Left ventricle myocardium superior (tissue), 1 donor: ENCODE measurements around the gene SF3B3. TPM values are rescaled to one million over a fixed set of nuclear protein-coding genes. Genes with fewer than 3 reads are reported as not detected.
A peak's percentile ranks its signal among the peaks of the same experiment; 100 is the strongest.
"Not testable (repeated sequence)": the region's sequence is repeated elsewhere in the genome, so short reads cannot be mapped to it uniquely, and the experiment has no call there.

ENCODE experiments used
- ATAC-seq: fragments of 200-7000 bp; cut with Tn5 transposase; one replicate; pipeline ENCODE4 v1.9.1; 2020; ENCODE audit warnings: mild to moderate bottlenecking, moderate library complexity
- DNase-seq: peaks from one replicate; pipeline ENCODE4 v3.0.0-alpha.2; 2020
- intact Hi-C: fragments of 100-400 bp; cut with micrococcal nuclease; formaldehyde crosslinking; loops from one replicate; pipeline ENCODE4 v1.11.0; 2022
- total RNA-seq: library from RNA; stranded (reverse); fragmentation: NEBNext Ultra II Directional; extraction: Animal tissue kit (Norgen Biotek cat#: 25700); gene quantifications from one replicate; pipeline ENCODE4 v1.2.1, GENCODE V29; 2021
- donor health status: DM: no; HTN: yes; CAD: no; lungs with severe emphysema.

Gene SF3B3
- total RNA-seq, 1 donor from 2014 or later = 146 TPM

DNA sequence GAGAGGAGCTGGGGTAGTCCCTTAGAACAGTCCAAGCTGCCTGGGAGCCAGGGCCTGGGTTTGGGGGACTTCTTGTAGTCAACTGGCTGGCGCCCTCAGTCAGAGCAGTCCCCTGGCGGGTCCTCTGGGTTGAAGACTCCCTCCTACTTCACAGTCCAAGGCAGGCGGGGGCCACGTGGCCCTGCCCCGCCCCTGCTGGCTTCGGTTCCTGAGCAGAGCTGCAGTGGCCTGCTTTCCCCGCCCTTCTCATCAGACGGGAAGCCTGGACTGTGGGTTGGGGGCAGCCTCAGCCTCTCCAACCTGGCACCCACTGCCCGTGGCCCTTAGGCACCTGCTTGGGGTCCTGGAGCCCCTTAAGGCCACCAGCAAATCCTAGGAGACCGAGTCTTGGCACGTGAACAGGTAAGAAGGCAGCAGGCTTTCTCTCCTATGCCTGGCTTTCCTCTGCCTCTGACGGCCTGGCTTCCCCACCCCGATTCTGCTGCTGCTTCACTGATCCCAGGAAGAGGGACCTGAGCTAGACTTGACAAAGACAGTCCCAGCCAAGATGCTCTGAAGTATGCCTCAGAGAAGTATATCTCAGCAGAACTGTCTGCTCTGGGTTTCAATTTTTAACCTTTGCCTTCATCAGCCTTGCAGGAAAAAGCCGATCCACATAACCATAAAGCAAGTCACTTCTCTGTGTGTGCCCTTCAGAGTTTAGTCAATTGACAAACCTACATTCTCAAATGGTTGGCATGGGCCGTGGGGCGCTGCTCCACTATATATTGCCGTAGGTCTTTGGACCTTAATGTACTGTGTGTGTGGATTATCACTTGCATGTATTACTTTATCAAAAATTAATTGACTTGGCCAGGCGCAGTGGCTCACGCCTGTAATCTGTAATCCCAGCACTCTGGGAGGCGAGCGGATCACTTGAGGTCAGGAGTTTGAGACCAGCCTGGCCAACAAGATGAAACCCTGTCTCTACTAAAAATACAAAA is 56.3 kb downstream of the SF3B3 start:
- intact Hi-C loops = no loop called here
- peak; percentile 76 for DNase-seq
- ATAC-seq = peak; percentile 67

DNA sequence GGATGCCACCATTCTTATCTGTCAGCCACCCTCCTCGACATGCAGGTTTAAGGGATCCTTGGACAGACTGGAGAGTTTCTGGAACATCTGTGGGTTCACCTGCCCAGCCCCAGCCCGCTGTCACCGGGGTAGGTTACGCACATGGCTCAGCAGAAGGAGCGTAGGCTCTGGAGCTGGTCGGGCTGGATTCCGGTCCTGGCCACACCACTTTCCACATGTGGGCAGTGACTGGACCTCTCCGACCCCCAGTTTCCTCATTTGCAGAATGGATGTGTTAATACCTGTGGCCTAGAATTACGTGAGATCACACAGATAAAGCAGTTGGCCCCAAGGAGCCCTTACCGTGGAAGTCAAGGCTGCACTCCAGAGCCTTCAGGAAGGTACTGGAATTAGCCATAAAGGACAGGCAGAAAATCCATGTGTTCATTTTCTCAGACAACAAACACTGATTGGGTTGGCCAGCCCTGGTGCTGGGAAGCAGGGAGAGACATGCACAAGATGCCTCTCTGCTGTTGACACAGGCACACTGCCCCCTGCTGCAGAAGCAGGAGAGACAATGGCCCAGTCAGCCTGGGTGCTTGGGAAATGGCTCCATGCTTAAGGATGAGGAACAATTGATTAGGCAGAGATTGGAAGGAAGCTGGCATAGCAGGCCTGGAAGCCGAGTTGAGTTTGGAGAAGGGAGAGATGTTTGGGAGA is 58.8 kb downstream of the SF3B3 start:
- ATAC-seq (no peak), DNase-seq (no peak)
- intact Hi-C loops = no loop called here

DNA sequence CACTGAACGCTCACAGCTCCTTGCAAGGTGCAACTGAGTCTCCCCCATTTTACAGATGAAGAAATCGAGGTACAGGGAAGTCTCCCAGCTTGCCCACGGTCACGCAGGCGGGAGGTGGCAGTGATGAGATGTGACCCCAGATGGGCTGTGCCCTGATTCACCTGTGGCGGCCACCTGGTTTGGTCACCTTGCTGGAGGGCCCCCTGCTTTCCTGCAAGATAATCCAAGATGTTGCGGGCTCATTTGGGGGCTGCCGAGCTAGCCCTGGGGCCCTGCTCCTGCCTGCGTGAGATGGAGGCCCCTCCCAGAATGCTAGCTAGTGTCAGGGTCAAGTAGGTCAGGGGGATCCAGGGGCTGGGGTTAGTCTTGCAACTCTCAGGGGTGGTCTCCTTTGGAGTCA is 63.1 kb downstream of the SF3B3 start:
- DNase-seq (no peak), ATAC-seq (no peak)
- intact Hi-C loops = no loop called here

DNA sequence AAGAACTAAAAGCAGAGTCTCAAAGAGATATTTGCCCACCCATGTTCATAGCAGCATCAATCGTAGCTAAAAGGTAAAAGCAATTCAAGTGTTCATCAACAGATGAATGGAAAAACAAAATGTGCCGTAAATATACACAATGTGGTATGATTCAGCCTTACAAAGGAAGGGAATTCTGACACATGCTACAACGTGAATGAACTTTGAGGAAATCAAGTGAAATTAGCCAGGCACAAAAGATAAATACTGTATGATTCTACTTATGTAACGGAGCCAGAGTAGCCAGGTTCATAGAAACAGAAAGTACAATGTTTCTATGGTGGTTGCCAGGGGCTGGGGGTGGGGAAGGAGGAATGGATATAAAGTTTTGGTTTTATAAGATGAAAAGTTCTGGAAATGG is 64.9 kb downstream of the SF3B3 start:
- DNase-seq = no peak

DNA sequence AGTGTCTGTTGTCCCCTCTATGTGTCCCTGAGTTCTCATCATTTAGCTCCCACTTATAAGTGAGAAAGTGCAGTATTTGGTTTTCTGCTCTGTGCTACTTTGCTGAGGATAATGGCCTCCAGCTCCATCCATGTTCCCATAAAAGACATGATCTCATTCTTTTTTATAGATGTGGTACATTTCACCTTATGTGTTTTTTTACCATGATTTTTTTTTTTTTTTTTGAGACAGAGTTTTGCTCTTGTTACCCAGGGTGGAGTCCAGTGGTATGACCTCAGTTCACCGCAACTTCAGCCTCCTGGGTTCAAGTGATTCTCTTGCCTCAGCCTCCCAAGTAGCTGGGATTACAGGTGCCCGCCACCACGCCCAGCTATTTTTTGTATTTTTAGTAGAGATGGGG is 65.8 kb downstream of the SF3B3 start:
- intact Hi-C loops, ATAC-seq: not testable (repeated sequence)

More for the DNA sequence above, 64.9 kb downstream of the SF3B3 start:
- intact Hi-C loops = no loop called here
- no peak for ATAC-seq

DNA sequence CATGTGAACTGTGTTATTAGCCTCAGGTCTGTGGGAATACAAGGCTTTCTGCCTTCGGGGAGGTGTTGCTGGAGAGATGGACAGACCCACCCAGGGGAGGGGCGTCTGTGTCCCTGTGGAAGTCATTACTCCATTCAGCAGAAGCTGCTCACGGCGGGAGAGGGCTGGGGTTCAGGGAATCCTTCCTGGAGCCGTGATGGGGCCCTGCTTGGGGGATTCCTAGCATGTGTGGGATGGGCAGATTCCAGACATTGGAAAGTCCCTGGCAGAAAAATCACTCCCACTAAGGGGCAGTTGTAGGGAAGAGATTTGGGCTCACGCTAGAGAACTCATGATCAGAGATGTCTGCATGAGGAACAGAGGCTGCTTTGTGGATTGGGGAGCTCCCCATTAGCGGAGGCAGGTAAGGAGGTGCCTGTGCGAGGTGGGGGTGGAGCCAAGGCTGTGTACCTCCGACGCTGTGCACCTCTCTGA is 66.4 kb downstream of the SF3B3 start:
- peak; percentile 56 for DNase-seq
- peak; percentile 59 for ATAC-seq
- intact Hi-C loops = no loop called here

More for the DNA sequence above, 65.8 kb downstream of the SF3B3 start:
- DNase-seq = not testable (repeated sequence)

DNA sequence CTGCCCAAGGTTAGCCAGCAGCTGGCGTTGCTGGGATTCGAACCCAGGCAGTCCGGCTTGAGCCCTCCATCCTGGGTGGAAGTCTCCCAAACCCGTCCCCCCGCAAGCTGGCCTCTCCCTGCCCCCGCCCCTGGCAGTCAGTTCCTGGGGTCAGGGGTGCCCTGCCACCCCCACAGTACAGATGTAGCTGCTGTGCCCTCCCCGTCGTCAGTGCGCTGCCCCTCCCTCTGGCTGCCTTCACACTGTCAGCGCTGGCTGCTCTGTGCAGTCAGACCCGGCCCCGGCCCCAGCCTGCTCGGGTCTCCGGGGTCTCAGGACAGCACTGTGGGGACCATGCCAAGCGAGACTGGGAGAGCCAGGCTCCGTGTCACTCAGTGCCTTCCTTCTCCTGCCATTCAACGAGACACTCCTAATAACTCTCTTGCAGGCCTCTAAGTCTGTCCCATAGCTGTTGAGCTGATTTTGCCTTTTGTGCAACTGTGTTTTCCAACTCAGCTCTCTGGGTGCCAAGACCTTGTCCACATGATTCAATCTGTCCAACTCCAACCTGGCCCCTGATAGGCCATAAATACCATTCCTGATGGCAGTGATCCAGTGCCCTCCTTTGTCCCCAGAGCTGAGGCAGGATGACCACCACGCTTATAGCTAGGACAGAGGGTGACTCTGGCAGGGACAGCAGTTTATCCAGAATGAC is 67.3 kb downstream of the SF3B3 start:
- no peak for DNase-seq
- ATAC-seq = peak; percentile 46
- intact Hi-C loops = no loop called here

DNA sequence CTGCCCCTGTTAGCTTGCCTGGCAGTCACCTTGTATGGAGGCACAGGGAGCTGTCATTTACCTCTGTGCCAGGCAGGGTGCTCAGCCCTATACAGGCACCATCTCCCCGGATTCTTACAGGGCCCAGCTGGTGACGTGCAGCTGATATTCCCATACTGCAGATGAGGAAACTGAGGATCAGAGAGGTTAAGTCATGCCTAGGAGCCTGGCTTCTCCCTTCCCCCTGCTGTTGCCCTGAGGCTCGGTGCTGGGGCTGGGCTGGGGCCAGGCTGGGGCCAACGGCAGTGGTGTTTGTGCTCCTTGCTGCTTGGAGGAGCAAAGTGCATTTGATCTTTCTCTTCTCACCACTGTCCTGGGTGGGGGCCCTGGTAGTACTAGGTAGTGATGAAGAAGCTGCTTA is 68.0 kb downstream of the SF3B3 start:
- ATAC-seq = peak; percentile 5
- intact Hi-C loops = no loop called here

DNA sequence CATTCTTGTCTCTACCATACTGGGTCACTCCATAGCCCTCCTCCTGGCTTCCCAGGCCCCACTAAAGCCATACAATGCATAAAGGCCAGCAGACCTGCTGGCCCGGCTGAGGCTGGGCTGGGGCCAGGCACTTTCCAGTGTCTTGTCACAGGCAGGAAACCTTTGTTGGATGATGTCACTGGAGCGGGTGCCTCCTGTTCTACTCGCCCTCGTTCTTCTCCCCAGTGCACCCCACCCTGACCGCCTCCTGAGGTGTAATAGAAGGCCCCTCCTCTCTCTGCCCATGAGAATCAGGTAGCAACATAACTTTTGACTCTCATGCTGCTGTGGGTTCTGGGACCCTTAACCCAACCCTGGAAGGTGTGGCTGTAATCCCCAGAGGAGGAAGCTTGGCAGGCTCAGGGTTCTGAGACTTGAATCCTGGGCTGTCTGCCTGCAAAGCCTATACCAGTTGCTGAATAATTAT is 68.5 kb downstream of the SF3B3 start:
- peak; percentile 54 for DNase-seq
- peak; percentile 59 for ATAC-seq
- intact Hi-C loops = no loop called here

More for the DNA sequence above, 68.0 kb downstream of the SF3B3 start:
- peak; percentile 19 for DNase-seq

DNA sequence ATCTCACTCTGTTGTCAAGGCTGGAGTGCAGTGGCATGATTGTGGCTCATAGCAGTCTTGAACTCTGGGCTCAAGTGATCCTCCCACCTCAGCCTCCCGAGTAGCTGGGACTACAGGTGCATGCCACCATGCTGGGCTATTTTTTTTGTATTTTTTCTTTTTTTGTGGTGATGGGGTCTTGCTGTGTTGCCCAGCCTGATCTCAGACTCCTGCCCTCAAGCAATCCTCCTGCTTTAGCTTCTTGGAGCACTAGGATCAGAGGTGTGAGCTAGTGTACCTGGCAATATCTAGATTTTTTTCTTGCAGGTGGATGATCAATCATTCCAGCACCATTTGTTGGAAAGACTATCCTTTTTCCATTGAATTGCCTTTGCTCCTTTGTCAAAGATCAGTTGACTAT is 69.9 kb downstream of the SF3B3 start:
- intact Hi-C loops = no loop called here
- DNase-seq = no peak
- no peak for ATAC-seq

DNA sequence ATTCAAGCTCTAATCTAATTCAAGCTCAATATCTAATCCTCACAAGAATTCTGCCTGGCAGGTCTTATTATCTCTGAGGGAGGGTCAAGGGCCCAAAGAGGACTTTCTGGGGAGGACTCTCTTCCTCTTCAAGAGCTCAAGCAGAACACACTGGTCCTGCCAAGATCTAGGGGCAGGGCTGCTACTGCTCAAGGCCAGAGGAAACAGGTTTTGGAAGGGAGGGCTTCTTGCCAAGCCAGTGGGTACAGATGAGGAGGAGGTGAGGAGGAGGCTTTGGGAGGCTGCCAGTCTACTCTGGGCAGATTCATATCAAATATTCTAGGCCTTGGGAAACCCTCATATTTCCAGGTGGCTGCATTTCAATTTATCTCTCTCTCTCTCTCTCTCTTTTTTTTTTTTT is 71.0 kb downstream of the SF3B3 start:
- no peak for DNase-seq
- intact Hi-C loops = no loop called here
- ATAC-seq = peak; percentile 57

DNA sequence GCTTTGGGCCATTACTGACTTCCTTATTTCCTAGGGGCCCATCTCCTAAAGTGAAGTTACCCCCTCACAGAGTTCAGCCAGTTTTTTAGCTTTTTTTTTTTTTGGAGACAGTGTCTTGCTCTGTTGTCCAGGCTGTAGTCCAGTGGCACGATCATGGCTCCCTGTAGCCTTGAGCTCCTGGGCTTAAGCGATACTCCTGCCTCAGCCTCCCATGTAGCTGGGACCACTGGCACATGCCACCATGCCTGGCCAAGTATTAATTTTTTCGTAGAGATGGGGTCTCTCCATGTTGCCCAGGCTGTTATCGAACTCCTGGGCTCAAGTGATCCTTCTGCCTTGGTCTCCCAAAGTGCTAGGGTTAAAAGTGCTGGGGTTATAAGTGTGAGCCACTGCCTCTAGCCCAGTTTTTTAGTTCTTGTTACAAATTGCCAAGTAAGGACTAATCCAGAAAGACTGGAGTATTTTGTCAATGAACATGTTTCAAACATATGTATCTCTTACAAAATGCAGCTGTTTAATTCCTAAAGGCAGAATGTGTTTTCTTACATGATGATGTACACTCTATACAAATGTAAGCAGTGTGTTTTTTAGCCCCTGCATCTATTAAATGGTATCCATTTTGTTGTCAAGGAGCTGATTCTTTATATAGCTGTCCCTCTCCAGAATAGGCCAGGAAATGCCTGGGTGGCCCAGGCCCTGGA is 73.7 kb downstream of the SF3B3 start:
- DNase-seq = no peak
- intact Hi-C loops = no loop called here
- no peak for ATAC-seq

DNA sequence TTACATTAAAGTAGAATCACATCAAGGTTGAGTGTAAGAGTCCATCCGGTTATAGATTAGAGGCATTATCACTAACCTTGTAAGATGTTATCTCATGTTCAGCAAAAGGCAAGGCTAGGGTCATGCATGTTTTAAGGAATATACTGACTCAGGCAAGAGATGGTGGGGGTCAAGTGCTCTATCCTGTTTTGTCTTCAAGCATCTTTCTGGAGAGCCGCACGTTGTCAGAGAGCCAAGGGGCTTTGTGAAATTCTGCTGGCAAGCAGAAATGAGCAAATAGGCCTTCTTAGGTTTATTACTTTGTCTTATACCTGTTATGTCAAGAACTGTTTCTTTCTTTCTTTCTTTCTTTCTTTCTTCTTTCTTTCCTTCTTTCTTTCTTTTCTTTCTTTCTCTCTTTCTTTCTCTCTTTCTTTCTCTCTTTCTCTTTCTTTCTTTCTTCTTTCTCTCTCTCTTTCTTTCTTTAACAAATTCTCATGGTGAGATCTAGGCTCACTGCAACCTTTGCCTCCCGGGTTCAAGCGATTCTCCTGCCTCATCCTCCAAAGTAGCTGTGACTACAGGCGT is 75.4 kb downstream of the SF3B3 start:
- DNase-seq (no peak), ATAC-seq (no peak)
- intact Hi-C loops = no loop called here

DNA sequence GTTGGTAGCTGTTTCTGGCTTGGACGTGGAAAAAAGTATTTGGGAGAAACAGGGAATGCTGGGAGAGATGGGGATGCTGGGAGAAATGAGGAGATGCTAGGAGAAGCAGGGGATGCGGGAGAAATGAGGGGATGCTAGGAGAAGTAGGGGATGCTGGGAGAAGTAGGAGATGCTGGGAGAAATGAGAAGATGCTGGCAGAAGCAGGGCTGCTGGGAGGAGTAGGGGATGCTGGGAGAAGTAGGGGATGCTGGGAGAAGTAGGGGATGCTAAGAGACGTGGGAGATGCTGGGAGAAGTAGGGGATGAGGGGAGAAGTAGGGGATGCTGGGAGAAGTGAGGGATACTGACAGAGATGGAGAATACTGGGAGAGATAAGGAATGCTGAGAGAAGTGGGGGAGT is 77.1 kb downstream of the SF3B3 start:
- ATAC-seq (no peak), DNase-seq (no peak)
- intact Hi-C loops = no loop called here

DNA sequence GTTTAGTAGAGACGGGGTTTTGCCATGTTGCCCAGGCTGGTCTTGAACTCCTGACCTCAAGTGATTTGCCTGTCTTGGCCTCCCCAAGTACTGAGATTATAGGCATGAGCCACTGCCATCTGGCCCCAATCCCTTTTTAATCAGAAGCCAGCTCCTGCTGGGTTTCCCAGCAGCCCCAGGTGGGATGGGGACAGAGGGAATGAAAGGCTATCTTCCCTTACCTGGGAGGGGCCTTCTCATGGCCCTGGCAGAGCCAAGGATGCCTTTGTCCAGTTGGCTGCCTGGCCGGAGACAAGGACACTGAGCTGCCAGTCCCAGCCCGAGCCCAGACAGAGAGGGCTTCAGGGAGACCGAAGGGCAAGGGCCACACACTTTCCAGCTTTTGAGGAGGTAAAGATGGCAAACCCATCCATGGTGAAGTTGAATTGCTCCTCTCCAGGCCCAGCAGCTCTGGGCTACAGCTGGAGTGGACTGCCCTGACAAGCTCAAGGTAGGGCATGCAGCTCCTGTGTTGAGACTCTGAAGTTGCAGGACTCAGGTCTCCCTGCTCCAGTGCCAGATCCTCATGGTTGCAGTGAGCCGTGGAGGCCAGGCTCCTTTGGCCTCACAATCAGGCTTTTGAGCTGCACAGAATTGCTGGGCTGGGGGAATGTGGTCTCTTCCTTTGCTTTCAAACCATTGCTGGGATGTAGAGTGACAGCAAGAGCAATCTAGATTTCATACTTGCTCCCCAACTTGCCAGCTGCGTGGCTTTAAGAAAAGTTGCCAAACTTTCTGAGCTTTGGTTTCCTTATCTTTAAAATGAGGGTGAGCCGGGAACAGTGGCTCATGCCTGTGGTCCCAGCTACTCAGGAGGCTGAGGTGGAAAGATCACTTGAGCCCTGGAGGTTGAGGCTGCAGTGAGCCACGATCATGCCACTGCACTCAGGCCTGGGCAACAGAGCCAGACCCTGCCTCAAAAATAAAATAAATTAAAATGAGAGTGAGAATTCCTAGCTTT is 78.3 kb downstream of the SF3B3 start:
- intact Hi-C loops = no loop called here
- no peak for ATAC-seq
- DNase-seq = no peak

DNA sequence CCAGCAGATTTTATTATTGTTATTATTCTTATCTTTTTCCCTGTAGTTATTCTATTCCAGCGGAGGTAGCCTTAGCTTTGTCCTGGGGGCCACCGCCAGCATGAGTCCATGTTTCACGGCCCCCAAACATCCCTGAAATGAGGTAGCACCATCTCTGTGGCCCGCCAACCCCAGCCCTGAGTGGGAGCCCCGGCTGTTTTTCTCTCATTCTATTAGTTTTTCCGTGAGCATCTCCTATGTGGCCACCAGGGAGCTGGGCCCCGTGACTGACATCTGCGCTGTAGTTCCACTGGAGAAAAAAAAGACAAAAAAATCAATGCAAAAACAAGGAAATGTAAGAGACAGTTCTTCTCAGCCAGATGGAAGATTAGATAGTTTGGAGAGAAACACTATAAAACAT is 79.2 kb downstream of the SF3B3 start:
- ATAC-seq = no peak
- intact Hi-C loops = no loop called here
- no peak for DNase-seq
